ENCODE data around the gene SPECC1L. TPM values are rescaled to one million over a fixed set of nuclear protein-coding genes. Genes with fewer than 3 reads are reported as not detected.

The SPECC1L gene
- total RNA-seq, 2 donors from 2014 or later: 39.6 to 63.2 TPM

DNA sequence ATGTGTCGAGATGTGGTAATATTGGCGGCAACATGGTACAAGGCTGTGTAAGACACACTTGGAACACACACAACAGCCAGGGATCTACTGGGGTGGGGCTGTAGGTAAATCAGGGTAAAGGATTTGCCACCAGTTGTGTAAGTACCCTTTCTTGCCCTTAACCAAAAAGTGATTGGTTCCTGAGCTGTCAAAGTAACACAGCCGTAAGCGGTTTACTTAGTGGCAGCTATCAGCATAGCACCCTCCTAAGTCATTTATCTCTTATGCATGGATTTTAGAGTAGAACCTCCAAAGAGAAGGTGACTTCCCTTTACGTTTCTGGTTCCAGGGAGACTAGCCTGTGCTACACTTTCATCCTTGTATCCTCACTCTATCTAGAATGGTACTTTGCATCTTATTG lies 57.2 kb downstream of the SPECC1L start:
- TF ChIP-seq, protein P1, sequence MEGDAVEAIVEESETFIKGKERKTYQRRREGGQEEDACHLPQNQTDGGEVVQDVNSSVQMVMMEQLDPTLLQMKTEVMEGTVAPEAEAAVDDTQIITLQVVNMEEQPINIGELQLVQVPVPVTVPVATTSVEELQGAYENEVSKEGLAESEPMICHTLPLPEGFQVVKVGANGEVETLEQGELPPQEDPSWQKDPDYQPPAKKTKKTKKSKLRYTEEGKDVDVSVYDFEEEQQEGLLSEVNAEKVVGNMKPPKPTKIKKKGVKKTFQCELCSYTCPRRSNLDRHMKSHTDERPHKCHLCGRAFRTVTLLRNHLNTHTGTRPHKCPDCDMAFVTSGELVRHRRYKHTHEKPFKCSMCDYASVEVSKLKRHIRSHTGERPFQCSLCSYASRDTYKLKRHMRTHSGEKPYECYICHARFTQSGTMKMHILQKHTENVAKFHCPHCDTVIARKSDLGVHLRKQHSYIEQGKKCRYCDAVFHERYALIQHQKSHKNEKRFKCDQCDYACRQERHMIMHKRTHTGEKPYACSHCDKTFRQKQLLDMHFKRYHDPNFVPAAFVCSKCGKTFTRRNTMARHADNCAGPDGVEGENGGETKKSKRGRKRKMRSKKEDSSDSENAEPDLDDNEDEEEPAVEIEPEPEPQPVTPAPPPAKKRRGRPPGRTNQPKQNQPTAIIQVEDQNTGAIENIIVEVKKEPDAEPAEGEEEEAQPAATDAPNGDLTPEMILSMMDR (IDR thresholded peaks at IDR 0.05): no peak
- TF ChIP-seq POLR2A (IDR thresholded peaks at IDR 0.05): no peak
- no peak for TF ChIP-seq POLR2AphosphoS5 (IDR thresholded peaks at IDR 0.05)
- no peaks in the 10 kb centered on the region for H3K9me3 ChIP-seq
- H3K4me1 ChIP-seq (replicated peaks): no peaks in the 10 kb centered on the region
- no peaks in the 10 kb centered on the region for H3K27me3 ChIP-seq (replicated peaks; ENCODE audit: insufficient read depth)
- intact Hi-C loops (cut with DNase I): loop anchor here (5.0 to 10.0 kb wide), 2 partner anchors 87 to 174 kb away; no protein-coding TSS in a partner anchor
- H3K36me3 ChIP-seq: no peaks in the 10 kb centered on the region
- no peak overlapping the region for H3K27ac ChIP-seq
- no peak overlapping the region for H3K4me3 ChIP-seq
- WGBS: 93% methylated on average over 5 of the region's 5 CpGs
- DNase-seq (ENCODE audit: low spot score): no peak

DNA sequence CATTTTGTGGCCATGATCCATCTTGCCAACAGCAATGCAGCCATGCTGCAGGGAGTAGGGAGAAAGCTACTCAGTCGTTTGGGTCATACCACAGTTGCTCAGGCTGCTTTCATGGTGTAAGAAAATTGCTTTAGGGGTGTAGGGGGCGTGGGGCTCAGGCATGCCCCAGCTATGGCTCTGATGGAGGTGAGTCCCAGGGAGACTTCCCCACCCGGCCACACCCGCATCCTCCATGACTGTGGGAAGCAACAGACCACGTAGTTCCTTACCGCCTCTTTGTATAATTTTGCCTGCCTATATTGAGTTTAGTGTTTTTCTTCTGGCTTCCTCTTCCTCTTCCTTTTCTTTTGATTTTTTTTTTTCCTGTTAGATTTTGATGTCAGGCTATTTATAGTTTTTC lies 58.8 kb downstream of the SPECC1L start:
- Histone ChIP-seq H3K4me3 (no peak overlapping the region), H3K27me3 (replicated peaks; ENCODE audit: insufficient read depth) (no peaks in the 10 kb centered on the region), H3K9me3 (no peaks in the 10 kb centered on the region), H3K4me1 (replicated peaks) (no peaks in the 10 kb centered on the region), H3K27ac (no peak overlapping the region), H3K36me3 (no peaks in the 10 kb centered on the region)
- TF ChIP-seq, protein P1 (IDR thresholded peaks at IDR 0.05): no peak
- no peak for TF ChIP-seq POLR2A (IDR thresholded peaks at IDR 0.05)
- no peak for TF ChIP-seq POLR2AphosphoS5 (IDR thresholded peaks at IDR 0.05)
- intact Hi-C loops (cut with DNase I): loop anchor here (5.0 to 10.0 kb wide), 2 partner anchors 85 to 173 kb away; no protein-coding TSS in a partner anchor
- no peak for DNase-seq (ENCODE audit: low spot score)
- WGBS: 80% methylated on average over 6 of the region's 6 CpGs

DNA sequence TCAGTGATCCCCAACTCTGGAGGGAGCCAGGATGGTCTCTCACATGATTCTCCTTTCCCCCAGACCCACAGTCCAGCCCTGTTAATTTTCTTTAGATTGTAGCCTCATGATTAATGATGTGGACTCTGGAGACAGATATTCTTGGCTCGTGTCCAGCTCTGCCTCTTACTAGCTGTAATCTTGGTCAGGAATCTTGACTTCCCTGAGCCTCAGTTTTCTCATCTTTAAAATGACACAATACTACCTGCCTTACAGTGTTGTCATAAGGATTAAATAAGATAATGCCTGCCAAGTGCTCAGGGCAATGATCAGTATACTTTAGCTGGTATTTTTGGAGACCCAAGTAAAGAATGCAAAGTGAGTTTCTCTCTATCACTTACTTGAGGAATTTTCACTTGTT lies 60.0 kb downstream of the SPECC1L start:
- no peaks in the 10 kb centered on the region for H3K36me3 ChIP-seq
- H3K4me3 ChIP-seq: no peak overlapping the region
- H3K4me1 ChIP-seq (replicated peaks): no peaks in the 10 kb centered on the region
- intact Hi-C loops (cut with DNase I): no loop called here
- no peaks in the 10 kb centered on the region for H3K9me3 ChIP-seq
- no peaks in the 10 kb centered on the region for H3K27me3 ChIP-seq (replicated peaks; ENCODE audit: insufficient read depth)
- DNase-seq (ENCODE audit: low spot score): no peak
- TF ChIP-seq POLR2A (IDR thresholded peaks at IDR 0.05) (no peak), POLR2AphosphoS5 (IDR thresholded peaks at IDR 0.05) (no peak)
- TF ChIP-seq, protein P1 (IDR thresholded peaks at IDR 0.05): no peak
- 52% methylated on average over 1 of the region's 1 CpG for WGBS
- H3K27ac ChIP-seq: no peak overlapping the region

DNA sequence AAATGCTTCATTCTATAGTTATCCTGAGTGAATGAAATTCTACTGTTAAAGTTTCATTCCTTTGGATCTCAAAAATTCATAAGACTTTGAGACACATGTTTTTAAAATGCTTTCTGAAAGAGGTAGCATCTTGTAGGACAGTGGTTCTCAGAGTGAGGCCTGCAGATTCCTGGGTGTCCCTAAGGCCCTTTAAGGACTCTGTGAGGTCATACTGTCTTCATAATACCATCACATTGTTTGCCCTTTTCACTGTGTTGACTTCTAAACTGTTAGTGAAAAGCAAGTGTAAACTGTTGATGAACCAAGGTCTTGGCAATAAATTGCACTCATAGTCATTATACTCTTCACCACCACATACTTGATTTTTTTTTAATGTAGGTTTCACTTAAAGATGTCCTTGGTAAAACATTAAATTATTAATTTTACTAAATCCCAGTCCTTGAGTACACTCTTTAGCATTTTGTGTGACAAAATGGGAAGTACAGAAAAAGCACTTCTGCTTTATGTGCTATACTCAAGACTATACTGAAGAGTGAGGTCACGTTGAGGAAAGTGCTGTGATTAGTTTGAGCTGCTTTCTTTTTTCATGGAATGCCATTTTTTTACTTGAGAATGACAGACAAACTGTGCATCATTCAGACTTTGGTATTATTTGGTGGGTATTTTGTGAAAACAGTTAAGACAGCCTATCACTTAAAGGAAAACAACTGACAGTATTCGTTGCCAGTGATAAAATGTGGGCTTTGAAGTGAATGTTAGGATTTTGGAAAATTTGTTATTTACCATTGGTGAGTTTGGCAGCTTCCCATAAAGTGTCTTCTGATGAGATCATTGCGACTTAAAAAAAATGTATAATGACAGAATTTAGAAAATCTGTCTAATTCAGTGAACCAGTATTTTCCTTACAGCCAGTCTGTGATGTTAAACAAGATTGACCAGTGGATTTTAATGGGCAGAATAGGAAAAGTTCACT lies 61.1 kb downstream of the SPECC1L start:
- Histone ChIP-seq H3K4me1 (replicated peaks) (no peaks in the 10 kb centered on the region), H3K27me3 (replicated peaks; ENCODE audit: insufficient read depth) (no peaks in the 10 kb centered on the region), H3K9me3 (no peaks in the 10 kb centered on the region), H3K27ac (no peak overlapping the region), H3K36me3 (no peaks in the 10 kb centered on the region), H3K4me3 (no peak overlapping the region)
- 80% methylated on average over 3 of the region's 3 CpGs for WGBS
- no peak for TF ChIP-seq POLR2A (IDR thresholded peaks at IDR 0.05)
- no peak for TF ChIP-seq POLR2AphosphoS5 (IDR thresholded peaks at IDR 0.05)
- TF ChIP-seq, protein P1 (IDR thresholded peaks at IDR 0.05): no peak
- no peak for DNase-seq (ENCODE audit: low spot score)
- intact Hi-C loops (cut with DNase I): no loop called here

Measured in prostate gland (tissue), 2 donors.